Measurements from ENCODE around the gene PTER. TPM values are rescaled to one million over a fixed set of nuclear protein-coding genes. Genes with fewer than 3 reads are reported as not detected.

The PTER gene
- total RNA-seq, 3 donors from 2014 or later, result 15.7 to 28.7 (median 19.6) TPM

DNA sequence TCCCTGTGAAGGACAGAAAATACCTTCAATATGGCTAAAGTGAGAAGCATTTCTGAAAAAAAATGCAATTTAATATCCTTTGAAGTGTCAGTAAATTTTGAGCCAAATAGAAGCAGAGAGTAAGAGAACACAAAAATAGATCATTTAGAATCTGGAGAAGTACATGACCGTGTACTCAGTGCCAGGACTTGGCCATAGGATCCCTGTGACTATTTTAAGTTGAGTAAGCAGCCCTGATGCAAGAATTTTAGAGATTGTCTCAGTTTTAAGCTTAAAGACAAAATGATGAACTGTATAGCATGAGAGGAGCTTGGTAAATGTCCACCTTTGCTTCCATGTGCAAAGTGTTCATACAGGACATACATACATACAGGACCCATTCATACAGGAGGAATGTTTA, 2.5 kb downstream of the PTER start:
- H3K9me3 ChIP-seq, result no peaks in the 10 kb centered on the region
- no peaks in the 10 kb centered on the region for H3K36me3 ChIP-seq (ENCODE audit: low read depth)
- no peak overlapping the region for H3K4me3 ChIP-seq
- peaks cover 6% of the 10 kb centered on the region for H3K4me1 ChIP-seq (ENCODE audit: low read depth)
- TF ChIP-seq, protein P1, sequence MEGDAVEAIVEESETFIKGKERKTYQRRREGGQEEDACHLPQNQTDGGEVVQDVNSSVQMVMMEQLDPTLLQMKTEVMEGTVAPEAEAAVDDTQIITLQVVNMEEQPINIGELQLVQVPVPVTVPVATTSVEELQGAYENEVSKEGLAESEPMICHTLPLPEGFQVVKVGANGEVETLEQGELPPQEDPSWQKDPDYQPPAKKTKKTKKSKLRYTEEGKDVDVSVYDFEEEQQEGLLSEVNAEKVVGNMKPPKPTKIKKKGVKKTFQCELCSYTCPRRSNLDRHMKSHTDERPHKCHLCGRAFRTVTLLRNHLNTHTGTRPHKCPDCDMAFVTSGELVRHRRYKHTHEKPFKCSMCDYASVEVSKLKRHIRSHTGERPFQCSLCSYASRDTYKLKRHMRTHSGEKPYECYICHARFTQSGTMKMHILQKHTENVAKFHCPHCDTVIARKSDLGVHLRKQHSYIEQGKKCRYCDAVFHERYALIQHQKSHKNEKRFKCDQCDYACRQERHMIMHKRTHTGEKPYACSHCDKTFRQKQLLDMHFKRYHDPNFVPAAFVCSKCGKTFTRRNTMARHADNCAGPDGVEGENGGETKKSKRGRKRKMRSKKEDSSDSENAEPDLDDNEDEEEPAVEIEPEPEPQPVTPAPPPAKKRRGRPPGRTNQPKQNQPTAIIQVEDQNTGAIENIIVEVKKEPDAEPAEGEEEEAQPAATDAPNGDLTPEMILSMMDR (IDR thresholded peaks at IDR 0.05), result no peak
- DNase-seq (no peak), ATAC-seq (no peak)
- intact Hi-C loops (cut with DNase I, micrococcal nuclease), result no loop called here

DNA sequence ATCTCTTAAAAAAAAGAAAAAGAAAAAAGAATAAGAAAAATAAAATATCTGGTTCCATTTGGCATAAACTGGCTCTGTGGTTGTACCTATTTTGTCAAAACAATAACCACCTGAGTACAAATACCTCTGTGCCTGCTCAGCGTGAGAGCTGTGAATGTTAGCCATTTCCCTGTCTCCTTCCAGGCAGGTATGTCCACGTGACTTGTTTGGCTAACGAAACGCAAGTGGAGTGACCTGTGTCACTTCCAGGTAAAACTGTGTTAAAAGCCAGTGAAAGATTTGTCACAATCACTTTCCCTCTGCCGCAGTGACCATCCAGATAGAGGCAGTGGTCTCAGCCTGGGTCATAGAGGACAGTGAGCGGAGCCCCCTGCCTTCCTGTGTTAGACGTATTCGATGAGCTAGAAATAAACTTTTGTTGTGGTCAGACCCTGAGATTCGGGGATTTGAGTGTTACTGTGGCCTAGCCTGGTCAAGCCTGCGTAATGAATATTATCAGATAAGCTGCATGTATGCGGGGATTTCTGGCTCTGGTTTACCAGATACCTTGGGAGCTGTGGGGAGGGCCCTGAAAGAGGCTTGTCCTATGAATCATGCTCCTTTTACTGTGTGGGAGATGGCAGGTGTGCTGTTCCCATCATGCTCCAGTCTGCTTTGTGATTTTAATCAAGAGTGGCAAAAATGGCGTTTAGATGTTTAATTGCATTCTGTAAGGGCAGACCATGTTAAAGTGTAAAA, 3.8 kb downstream of the PTER start:
- Histone ChIP-seq H3K4me1 (ENCODE audit: low read depth) (peaks cover 6% of the 10 kb centered on the region), H3K36me3 (ENCODE audit: low read depth) (no peaks in the 10 kb centered on the region), H3K9me3 (no peaks in the 10 kb centered on the region), H3K4me3 (no peak overlapping the region)
- intact Hi-C loops (cut with DNase I, micrococcal nuclease), result no loop called here
- ATAC-seq (peak; percentile 28), DNase-seq (peak in 1 of 3 donors; percentile 39)
- TF ChIP-seq, protein P1 (IDR thresholded peaks at IDR 0.05), result no peak

DNA sequence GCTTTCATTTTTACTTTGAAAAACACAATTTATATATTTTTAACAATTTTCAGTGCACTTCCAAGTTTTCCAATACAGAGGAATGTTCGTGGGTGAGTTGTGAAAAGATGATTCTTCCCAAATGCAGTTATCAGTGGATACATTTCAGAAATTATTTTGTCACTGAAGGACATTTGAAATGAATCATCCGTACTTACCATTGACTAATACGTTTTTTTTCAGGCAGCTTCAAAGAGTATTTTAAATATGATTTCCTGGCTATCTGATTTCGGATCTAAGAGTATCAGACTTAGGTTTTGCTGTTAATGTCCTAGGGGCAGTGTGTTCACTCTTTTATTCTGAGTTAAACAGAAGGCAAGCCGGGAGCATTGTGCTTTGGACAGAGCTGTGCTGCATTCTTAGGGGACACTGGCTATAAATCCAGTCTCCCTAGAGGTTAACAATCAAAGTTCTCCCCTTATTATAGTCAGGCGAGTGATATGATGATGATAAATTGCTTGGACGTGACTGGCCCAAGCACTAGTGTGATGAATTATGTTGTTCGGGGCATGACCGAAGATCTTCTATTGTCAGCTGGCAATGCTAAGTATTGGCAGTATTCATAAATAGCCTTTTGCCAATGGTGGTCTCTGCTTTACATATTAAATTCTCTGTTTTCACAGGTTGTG, 4.5 kb downstream of the PTER start:
- intact Hi-C loops (cut with DNase I, micrococcal nuclease), result no loop called here

DNA sequence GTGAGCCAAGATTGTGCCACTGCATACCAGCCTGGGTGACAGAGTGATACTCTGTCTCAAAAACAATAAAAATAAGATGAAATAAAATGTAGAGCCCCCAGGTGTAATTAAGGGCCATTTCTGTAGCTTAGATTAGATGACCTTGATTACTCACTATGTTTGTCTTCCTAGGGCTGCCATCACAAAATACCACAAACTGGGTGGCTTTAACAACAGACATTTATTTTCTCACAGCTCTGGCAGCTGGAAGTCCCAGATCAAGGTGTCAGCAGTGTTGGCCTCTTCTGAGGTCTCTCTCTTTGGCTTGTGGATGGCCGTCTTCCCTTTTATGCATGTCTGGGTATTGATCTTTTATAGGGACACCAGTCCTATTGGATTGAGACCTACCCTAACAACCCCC, 6.1 kb downstream of the PTER start:
- TF ChIP-seq, protein P1 (IDR thresholded peaks at IDR 0.05), result no peak
- Histone ChIP-seq H3K4me3 (no peak overlapping the region), H3K9me3 (no peaks in the 10 kb centered on the region), H3K4me1 (ENCODE audit: low read depth) (peaks cover 6% of the 10 kb centered on the region), H3K36me3 (ENCODE audit: low read depth) (no peaks in the 10 kb centered on the region)
- DNase-seq (no peak), ATAC-seq (no peak)
- intact Hi-C loops (cut with DNase I, micrococcal nuclease), result no loop called here

More for the DNA sequence above, 4.5 kb downstream of the PTER start:
- TF ChIP-seq, protein P1 (IDR thresholded peaks at IDR 0.05), result no peak
- H3K9me3 ChIP-seq, result no peaks in the 10 kb centered on the region
- peaks cover 6% of the 10 kb centered on the region for H3K4me1 ChIP-seq (ENCODE audit: low read depth)
- no peaks in the 10 kb centered on the region for H3K36me3 ChIP-seq (ENCODE audit: low read depth)
- H3K4me3 ChIP-seq, result no peak overlapping the region
- DNase-seq (no peak), ATAC-seq (no peak)

DNA sequence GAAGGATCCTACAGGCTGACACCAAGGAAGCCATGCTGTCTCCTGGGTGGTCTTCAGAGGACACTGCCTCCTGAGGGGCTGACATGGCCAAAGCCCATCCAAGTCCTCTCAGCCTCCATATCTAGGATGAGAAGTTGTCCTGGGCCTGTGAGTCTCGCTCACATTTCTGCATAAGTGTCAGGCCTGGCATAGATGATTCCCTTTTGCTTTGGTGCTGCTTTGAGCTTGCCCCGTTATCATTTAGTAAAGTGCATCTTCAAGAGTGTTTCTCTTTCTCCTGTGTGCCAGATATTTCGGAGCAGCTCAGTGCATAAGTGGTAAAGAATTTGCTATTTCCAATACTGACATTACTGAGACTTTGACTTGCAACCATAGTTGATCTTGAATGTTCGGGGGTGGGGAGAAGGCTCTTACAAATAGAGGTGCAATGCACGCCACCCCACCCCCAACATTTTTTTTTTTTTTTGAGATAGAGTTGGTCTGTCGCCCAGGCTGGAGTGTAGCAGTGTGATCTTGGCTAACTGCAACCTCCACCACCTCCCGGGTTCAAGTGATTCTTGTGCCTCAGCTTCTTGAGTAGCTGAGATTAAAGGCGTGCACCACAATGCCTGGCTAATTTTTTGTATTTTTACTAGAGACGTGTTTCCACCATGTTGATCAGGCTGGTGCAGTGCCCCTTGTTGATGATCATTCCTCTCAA, 9.1 kb downstream of the PTER start:
- intact Hi-C loops (cut with DNase I, micrococcal nuclease), result no loop called here
- TF ChIP-seq, protein P1 (IDR thresholded peaks at IDR 0.05), result no peak
- DNase-seq (no peak), ATAC-seq (no peak)
- no peaks in the 10 kb centered on the region for H3K4me1 ChIP-seq (ENCODE audit: low read depth)
- H3K4me3 ChIP-seq, result no peak overlapping the region
- no peaks in the 10 kb centered on the region for H3K9me3 ChIP-seq
- no peaks in the 10 kb centered on the region for H3K36me3 ChIP-seq (ENCODE audit: low read depth)
